ENCODE data around the gene KIF25.
A peak's percentile ranks its signal among the peaks of the same experiment; 100 is the strongest.

KIF25 gene

GRCh38 chr6:168045706-168046620 is 48.5 kb downstream of the KIF25 start:
- Histone ChIP-seq H3K4me1 (ENCODE audit: control insufficient read depth in 5 of 5, insufficient read depth in 5 of 5, low read length in 5 of 5) (peaks cover 0 to 55% (median 18%) of the 10 kb centered on the region in 5 donors), H3K9ac (ENCODE audit: low read length in 5 of 5) (peak overlapping the region in 2 of 5 donors; percentile 25 to 63), H3K36me3 (ENCODE audit: control insufficient read depth in 5 of 5, insufficient read depth in 5 of 5, low read length in 5 of 5) (no peaks in the 10 kb centered on the region), H3K9me3 (ENCODE audit: control insufficient read depth in 5 of 5, low read length in 5 of 5) (peaks cover 0 to 13% (median 7%) of the 10 kb centered on the region in 5 donors), H3K27me3 (ENCODE audit: control insufficient read depth in 5 of 5, insufficient read depth in 4 of 5, low read length in 5 of 5) (no peaks in the 10 kb centered on the region), H3K27ac (ENCODE audit: low read depth, low read length) (peak overlapping the region; percentile 65), H3K4me3 (ENCODE audit: low read depth in 1 of 5, low read length in 5 of 5) (peak overlapping the region in 1 of 5 donors; percentile 81)

- no peak overlapping the region for H3K4me3 ChIP-seq (ENCODE audit: low read depth in 1 of 5, low read length in 5 of 5)
- H3K4me1 ChIP-seq (ENCODE audit: control insufficient read depth in 5 of 5, insufficient read depth in 5 of 5, low read length in 5 of 5) = peaks cover 0 to 55% (median 18%) of the 10 kb centered on the region in 5 donors
- H3K9ac ChIP-seq (ENCODE audit: low read length in 5 of 5) = peak overlapping the region in 1 of 5 donors; percentile 63
- H3K27me3 ChIP-seq (ENCODE audit: control insufficient read depth in 5 of 5, insufficient read depth in 4 of 5, low read length in 5 of 5) = peaks cover 0 to 4% (median 0%) of the 10 kb centered on the region in 5 donors
- no peaks in the 10 kb centered on the region for H3K36me3 ChIP-seq (ENCODE audit: control insufficient read depth in 5 of 5, insufficient read depth in 5 of 5, low read length in 5 of 5)
- peaks cover 0 to 9% (median 4%) of the 10 kb centered on the region in 5 donors for H3K9me3 ChIP-seq (ENCODE audit: control insufficient read depth in 5 of 5, low read length in 5 of 5)
- H3K27ac ChIP-seq (ENCODE audit: low read depth, low read length) = peak overlapping the region; percentile 1
These were observed 49.2 kb downstream of the KIF25 start for GRCh38 chr6:168046696-168047095.

- Histone ChIP-seq H3K36me3 (ENCODE audit: control insufficient read depth in 5 of 5, insufficient read depth in 5 of 5, low read length in 5 of 5) (no peaks in the 10 kb centered on the region), H3K9ac (ENCODE audit: low read length in 5 of 5) (no peak overlapping the region), H3K4me3 (ENCODE audit: low read depth in 1 of 5, low read length in 5 of 5) (no peak overlapping the region), H3K4me1 (ENCODE audit: control insufficient read depth in 5 of 5, insufficient read depth in 5 of 5, low read length in 5 of 5) (peaks cover 0 to 41% (median 18%) of the 10 kb centered on the region in 5 donors), H3K27ac (ENCODE audit: low read depth, low read length) (no peak overlapping the region), H3K9me3 (ENCODE audit: control insufficient read depth in 5 of 5, low read length in 5 of 5) (no peaks in the 10 kb centered on the region), H3K27me3 (ENCODE audit: control insufficient read depth in 5 of 5, insufficient read depth in 4 of 5, low read length in 5 of 5) (peaks cover 0 to 4% (median 0%) of the 10 kb centered on the region in 5 donors)
These were observed 50.6 kb downstream of the KIF25 start for GRCh38 chr6:168047841-168048723.

- H3K4me1 ChIP-seq (ENCODE audit: control insufficient read depth in 5 of 5, insufficient read depth in 5 of 5, low read length in 5 of 5) = peaks cover under 1 to 38% (median 19%) of the 10 kb centered on the region in 5 donors
These were observed 51.2 kb downstream of the KIF25 start for GRCh38 chr6:168048724-168049025.

GRCh38 chr6:168049277-168049676 is 51.8 kb downstream of the KIF25 start:
- H3K27me3 ChIP-seq (ENCODE audit: control insufficient read depth in 5 of 5, insufficient read depth in 4 of 5, low read length in 5 of 5) = peaks cover 0 to 4% (median 0%) of the 10 kb centered on the region in 5 donors
- H3K4me1 ChIP-seq (ENCODE audit: control insufficient read depth in 5 of 5, insufficient read depth in 5 of 5, low read length in 5 of 5) = peaks cover 6 to 43% (median 25%) of the 10 kb centered on the region in 5 donors
- no peak overlapping the region for H3K27ac ChIP-seq (ENCODE audit: low read depth, low read length)
- no peak overlapping the region for H3K9ac ChIP-seq (ENCODE audit: low read length in 5 of 5)
- no peak overlapping the region for H3K4me3 ChIP-seq (ENCODE audit: low read depth in 1 of 5, low read length in 5 of 5)
- no peaks in the 10 kb centered on the region for H3K9me3 ChIP-seq (ENCODE audit: control insufficient read depth in 5 of 5, low read length in 5 of 5)
- H3K36me3 ChIP-seq (ENCODE audit: control insufficient read depth in 5 of 5, insufficient read depth in 5 of 5, low read length in 5 of 5) = no peaks in the 10 kb centered on the region

More at GRCh38 chr6:168048724-168049025, 51.2 kb downstream of the KIF25 start:
- Histone ChIP-seq H3K9ac (ENCODE audit: low read length in 5 of 5) (no peak overlapping the region), H3K36me3 (ENCODE audit: control insufficient read depth in 5 of 5, insufficient read depth in 5 of 5, low read length in 5 of 5) (no peaks in the 10 kb centered on the region), H3K4me3 (ENCODE audit: low read depth in 1 of 5, low read length in 5 of 5) (no peak overlapping the region), H3K27ac (ENCODE audit: low read depth, low read length) (no peak overlapping the region), H3K27me3 (ENCODE audit: control insufficient read depth in 5 of 5, insufficient read depth in 4 of 5, low read length in 5 of 5) (peaks cover 0 to 4% (median 0%) of the 10 kb centered on the region in 5 donors), H3K9me3 (ENCODE audit: control insufficient read depth in 5 of 5, low read length in 5 of 5) (no peaks in the 10 kb centered on the region)

GRCh38 chr6:168049706-168050224 is 52.3 kb downstream of the KIF25 start:
- H3K9me3 ChIP-seq (ENCODE audit: control insufficient read depth in 5 of 5, low read length in 5 of 5) = no peaks in the 10 kb centered on the region
- H3K27ac ChIP-seq (ENCODE audit: low read depth, low read length) = no peak overlapping the region
- peaks cover 6 to 47% (median 30%) of the 10 kb centered on the region in 5 donors for H3K4me1 ChIP-seq (ENCODE audit: control insufficient read depth in 5 of 5, insufficient read depth in 5 of 5, low read length in 5 of 5)
- no peak overlapping the region for H3K4me3 ChIP-seq (ENCODE audit: low read depth in 1 of 5, low read length in 5 of 5)
- H3K36me3 ChIP-seq (ENCODE audit: control insufficient read depth in 5 of 5, insufficient read depth in 5 of 5, low read length in 5 of 5) = no peaks in the 10 kb centered on the region
- H3K9ac ChIP-seq (ENCODE audit: low read length in 5 of 5) = no peak overlapping the region
- H3K27me3 ChIP-seq (ENCODE audit: control insufficient read depth in 5 of 5, insufficient read depth in 4 of 5, low read length in 5 of 5) = peaks cover 0 to 4% (median 0%) of the 10 kb centered on the region in 5 donors

GRCh38 chr6:168050225-168050880 is 52.9 kb downstream of the KIF25 start:
- H3K36me3 ChIP-seq (ENCODE audit: control insufficient read depth in 5 of 5, insufficient read depth in 5 of 5, low read length in 5 of 5) = no peaks in the 10 kb centered on the region
- no peak overlapping the region for H3K4me3 ChIP-seq (ENCODE audit: low read depth in 1 of 5, low read length in 5 of 5)
- no peaks in the 10 kb centered on the region for H3K9me3 ChIP-seq (ENCODE audit: control insufficient read depth in 5 of 5, low read length in 5 of 5)
- no peak overlapping the region for H3K27ac ChIP-seq (ENCODE audit: low read depth, low read length)
- peaks cover 8 to 47% (median 32%) of the 10 kb centered on the region in 5 donors for H3K4me1 ChIP-seq (ENCODE audit: control insufficient read depth in 5 of 5, insufficient read depth in 5 of 5, low read length in 5 of 5)
- H3K27me3 ChIP-seq (ENCODE audit: control insufficient read depth in 5 of 5, insufficient read depth in 4 of 5, low read length in 5 of 5) = peaks cover 0 to 4% (median 0%) of the 10 kb centered on the region in 5 donors
- no peak overlapping the region for H3K9ac ChIP-seq (ENCODE audit: low read length in 5 of 5)

GRCh38 chr6:168050881-168051586 is 53.6 kb downstream of the KIF25 start:
- H3K27ac ChIP-seq (ENCODE audit: low read depth, low read length) = no peak overlapping the region

GRCh38 chr6:168051648-168052047 is 54.2 kb downstream of the KIF25 start:
- Histone ChIP-seq H3K9ac (ENCODE audit: low read length in 5 of 5) (no peak overlapping the region), H3K4me3 (ENCODE audit: low read depth in 1 of 5, low read length in 5 of 5) (no peak overlapping the region), H3K9me3 (ENCODE audit: control insufficient read depth in 5 of 5, low read length in 5 of 5) (no peaks in the 10 kb centered on the region), H3K4me1 (ENCODE audit: control insufficient read depth in 5 of 5, insufficient read depth in 5 of 5, low read length in 5 of 5) (peaks cover 5 to 42% (median 29%) of the 10 kb centered on the region in 5 donors), H3K36me3 (ENCODE audit: control insufficient read depth in 5 of 5, insufficient read depth in 5 of 5, low read length in 5 of 5) (peaks cover 0 to under 1% (median 0%) of the 10 kb centered on the region in 5 donors), H3K27ac (ENCODE audit: low read depth, low read length) (no peak overlapping the region), H3K27me3 (ENCODE audit: control insufficient read depth in 5 of 5, insufficient read depth in 4 of 5, low read length in 5 of 5) (peaks cover 0 to 4% (median 0%) of the 10 kb centered on the region in 5 donors)

More at GRCh38 chr6:168050881-168051586, 53.6 kb downstream of the KIF25 start:
- Histone ChIP-seq H3K9ac (ENCODE audit: low read length in 5 of 5) (no peak overlapping the region), H3K27me3 (ENCODE audit: control insufficient read depth in 5 of 5, insufficient read depth in 4 of 5, low read length in 5 of 5) (peaks cover 0 to 4% (median 0%) of the 10 kb centered on the region in 5 donors), H3K4me3 (ENCODE audit: low read depth in 1 of 5, low read length in 5 of 5) (no peak overlapping the region), H3K36me3 (ENCODE audit: control insufficient read depth in 5 of 5, insufficient read depth in 5 of 5, low read length in 5 of 5) (no peaks in the 10 kb centered on the region), H3K4me1 (ENCODE audit: control insufficient read depth in 5 of 5, insufficient read depth in 5 of 5, low read length in 5 of 5) (peaks cover 8 to 47% (median 32%) of the 10 kb centered on the region in 5 donors), H3K9me3 (ENCODE audit: control insufficient read depth in 5 of 5, low read length in 5 of 5) (no peaks in the 10 kb centered on the region)
